HUES64 (cell line): ENCODE data around the gene HDAC7.
"Not testable (repeated sequence)": the region's sequence is repeated elsewhere in the genome, so short reads cannot be mapped to it uniquely, and the experiment has no call there.

Experiments
- H3K27ac ChIP-seq: 2 replicates; pipeline ENCODE4 v1.7.0; 2013; ENCODE audit warnings: low read depth, low read length, inconsistent platforms
- H3K27me3 ChIP-seq: 2 replicates; pipeline ENCODE4 v1.6.1; 2013; ENCODE audit warnings: mild to moderate bottlenecking, low read length; ENCODE audit not compliant: insufficient read depth
- H3K36me3 ChIP-seq: 2 replicates; pipeline ENCODE4 v1.6.1; 2013; ENCODE audit warnings: mild to moderate bottlenecking, low read length; ENCODE audit not compliant: insufficient read depth
- H3K4me1 ChIP-seq: 2 replicates; pipeline ENCODE4 v1.6.1; 2013; ENCODE audit warnings: mild to moderate bottlenecking, low read length, moderate library complexity; ENCODE audit not compliant: insufficient read depth
- H3K4me3 ChIP-seq: 2 replicates; pipeline ENCODE4 v1.5.1; 2013; ENCODE audit warnings: mild to moderate bottlenecking, low read length, moderate library complexity
- H3K9ac ChIP-seq: 2 replicates; pipeline ENCODE4 v1.6.1; 2013; ENCODE audit warnings: mild to moderate bottlenecking, low read depth, low read length
- H3K9me3 ChIP-seq: 2 replicates; pipeline ENCODE4 v1.6.1; 2013; ENCODE audit warnings: low read depth, low read length; ENCODE audit not compliant: insufficient read depth
- WGBS: fragments of 150-250, 120-280 bp; methylation state at CpG from one replicate; pipeline ENCODE4 v1.1.7; 2013; ENCODE audit warnings: missing lambda C conversion rate; 5-methylcytosine and 5-hydroxymethylcytosine counted together

Gene HDAC7

GRCh38 chr12:47818007-47818376 lies 1.7 kb downstream of the HDAC7 start:
- no peaks in the 10 kb centered on the region for H3K9me3 ChIP-seq
- H3K27me3 ChIP-seq: no peaks in the 10 kb centered on the region
- peak overlapping the region; percentile 70 for H3K4me3 ChIP-seq
- H3K36me3 ChIP-seq: peaks cover 12% of the 10 kb centered on the region; the same call in 1 of the 2 replicates
- H3K4me1 ChIP-seq: peaks cover 60% of the 10 kb centered on the region
- 92% methylated on average over 3 of the region's 3 CpGs for WGBS
- H3K9ac ChIP-seq: no peak overlapping the region
- H3K27ac ChIP-seq: no peak overlapping the region

- peak overlapping the region; percentile 22; the same call in 1 of the 2 replicates for H3K9ac ChIP-seq
- peaks cover 61% of the 10 kb centered on the region for H3K4me1 ChIP-seq
- no peaks in the 10 kb centered on the region for H3K9me3 ChIP-seq
- peaks cover 12% of the 10 kb centered on the region; the same call in 1 of the 2 replicates for H3K36me3 ChIP-seq
- H3K27me3 ChIP-seq: no peaks in the 10 kb centered on the region
- H3K27ac ChIP-seq: peak overlapping the region; percentile 63
- peak overlapping the region; percentile 8; the same call in 1 of the 2 replicates for H3K4me3 ChIP-seq
- 66% methylated on average over 7 of the region's 7 CpGs for WGBS
Observed at GRCh38 chr12:47817272-47818006, 2.3 kb downstream of the HDAC7 start.

- H3K9ac ChIP-seq: peak overlapping the region; percentile 22
- H3K9me3 ChIP-seq: no peaks in the 10 kb centered on the region
- peaks cover 12% of the 10 kb centered on the region; the same call in 1 of the 2 replicates for H3K36me3 ChIP-seq
- H3K4me1 ChIP-seq: peaks cover 63% of the 10 kb centered on the region
- peak overlapping the region; percentile 63 for H3K27ac ChIP-seq
- H3K27me3 ChIP-seq: no peaks in the 10 kb centered on the region
- H3K4me3 ChIP-seq: peak overlapping the region; percentile 8; the same call in 1 of the 2 replicates
- WGBS: 57% methylated on average over 11 of the region's 12 CpGs
Observed at GRCh38 chr12:47816403-47817271, 3.1 kb downstream of the HDAC7 start.

- not testable (repeated sequence) for H3K27ac ChIP-seq, H3K4me3 ChIP-seq, H3K27me3 ChIP-seq, H3K9ac ChIP-seq, H3K9me3 ChIP-seq
- peaks cover 66% of the 10 kb centered on the region for H3K4me1 ChIP-seq
- WGBS: 95% methylated on average over 5 of the region's 5 CpGs
- peaks cover 12% of the 10 kb centered on the region; the same call in 1 of the 2 replicates for H3K36me3 ChIP-seq
Observed at GRCh38 chr12:47815447-47815846, 4.3 kb downstream of the HDAC7 start.

- Histone ChIP-seq H3K27me3 (no peaks in the 10 kb centered on the region), H3K4me1 (peaks cover 70% of the 10 kb centered on the region), H3K36me3 (peaks cover 12% of the 10 kb centered on the region; the same call in 1 of the 2 replicates), H3K9me3 (no peaks in the 10 kb centered on the region), H3K4me3 (no peak overlapping the region), H3K9ac (no peak overlapping the region), H3K27ac (no peak overlapping the region; the same call in 1 of the 2 replicates)
- WGBS: 92% methylated on average over 3 of the region's 3 CpGs
Observed at GRCh38 chr12:47814539-47815170, 5.0 kb downstream of the HDAC7 start.

GRCh38 chr12:47813511-47814196 lies 6.0 kb downstream of the HDAC7 start:
- Histone ChIP-seq H3K4me1 (peaks cover 76% of the 10 kb centered on the region), H3K9ac (peak overlapping the region; percentile 33; the same call in 1 of the 2 replicates), H3K27ac (peak overlapping the region; percentile 98), H3K9me3 (no peaks in the 10 kb centered on the region), H3K27me3 (no peaks in the 10 kb centered on the region), H3K36me3 (peaks cover 12% of the 10 kb centered on the region; the same call in 1 of the 2 replicates), H3K4me3 (peak overlapping the region; percentile 41)
- WGBS: 49% methylated on average over 9 of the region's 9 CpGs

- peaks cover 9% of the 10 kb centered on the region; the same call in 1 of the 2 replicates for H3K36me3 ChIP-seq
- peak overlapping the region; percentile 98 for H3K27ac ChIP-seq
- peaks cover 76% of the 10 kb centered on the region for H3K4me1 ChIP-seq
- 3% methylated on average over 36 of the region's 37 CpGs for WGBS
- H3K9ac ChIP-seq: peak overlapping the region; percentile 33
- H3K9me3 ChIP-seq: no peaks in the 10 kb centered on the region
- H3K27me3 ChIP-seq: no peaks in the 10 kb centered on the region
- peak overlapping the region; percentile 41 for H3K4me3 ChIP-seq
Observed at GRCh38 chr12:47812797-47813510, 6.7 kb downstream of the HDAC7 start.

GRCh38 chr12:47811581-47812484 lies 7.9 kb downstream of the HDAC7 start:
- H3K9ac ChIP-seq: peak overlapping the region; percentile 22
- H3K27me3 ChIP-seq: no peaks in the 10 kb centered on the region
- peak overlapping the region; percentile 98 for H3K27ac ChIP-seq
- H3K4me1 ChIP-seq: peaks cover 73% of the 10 kb centered on the region
- H3K36me3 ChIP-seq: peaks cover 6% of the 10 kb centered on the region; the same call in 1 of the 2 replicates
- H3K9me3 ChIP-seq: no peaks in the 10 kb centered on the region
- peak overlapping the region; percentile 41; the same call in 1 of the 2 replicates for H3K4me3 ChIP-seq
- 86% methylated on average over 13 of the region's 14 CpGs for WGBS

- peaks cover 67% of the 10 kb centered on the region for H3K4me1 ChIP-seq
- no peak overlapping the region for H3K9ac ChIP-seq
- 14% methylated on average over 2 of the region's 2 CpGs for WGBS
- H3K27me3 ChIP-seq: no peaks in the 10 kb centered on the region
- peak overlapping the region; percentile 61; the same call in 1 of the 2 replicates for H3K27ac ChIP-seq
- no peaks in the 10 kb centered on the region for H3K9me3 ChIP-seq
- no peak overlapping the region for H3K4me3 ChIP-seq
- peaks cover 8% of the 10 kb centered on the region; the same call in 1 of the 2 replicates for H3K36me3 ChIP-seq
Observed at GRCh38 chr12:47811072-47811396, 8.7 kb downstream of the HDAC7 start.
